Activated T-cell treated with anti-CD3 and anti-CD28 coated beads, Interleukin-2, amount 50 U/mL, for 48 hours (primary cell): ENCODE results near the gene TMEM255B.
A peak's percentile ranks its signal among the peaks of the same experiment; 100 is the strongest.

ENCODE experiments used
- DNase-seq, 2 experiments: peaks; one replicate each; pipeline ENCODE4 v3.0.0-alpha.2; 2020

TMEM255B gene

DNA sequence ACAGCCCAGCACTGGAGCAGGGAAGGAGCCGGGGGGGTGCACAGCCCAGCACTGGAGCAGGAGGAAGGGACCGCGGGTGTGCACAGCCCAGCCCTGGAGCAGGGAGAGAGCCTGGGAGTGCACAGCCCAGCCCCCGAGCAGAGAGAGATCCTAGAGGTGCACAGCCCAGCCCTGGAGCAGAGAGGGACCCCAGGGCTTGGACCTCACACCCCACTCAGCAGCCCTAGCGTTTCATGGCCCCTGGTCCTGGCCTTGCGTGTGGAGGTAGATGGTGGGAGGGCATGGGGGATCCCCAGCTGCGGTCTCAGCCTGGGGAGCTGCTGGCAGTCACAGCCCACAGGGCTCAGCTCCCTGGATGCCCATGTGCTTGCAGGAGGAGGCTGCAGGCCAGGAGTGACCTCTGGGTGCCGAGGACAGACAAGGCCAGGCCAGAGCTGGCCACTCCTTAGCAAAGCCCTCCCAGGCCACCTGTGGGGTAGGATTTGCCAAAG lies 79.7 kb downstream of the TMEM255B start:
- no peak for DNase-seq

DNA sequence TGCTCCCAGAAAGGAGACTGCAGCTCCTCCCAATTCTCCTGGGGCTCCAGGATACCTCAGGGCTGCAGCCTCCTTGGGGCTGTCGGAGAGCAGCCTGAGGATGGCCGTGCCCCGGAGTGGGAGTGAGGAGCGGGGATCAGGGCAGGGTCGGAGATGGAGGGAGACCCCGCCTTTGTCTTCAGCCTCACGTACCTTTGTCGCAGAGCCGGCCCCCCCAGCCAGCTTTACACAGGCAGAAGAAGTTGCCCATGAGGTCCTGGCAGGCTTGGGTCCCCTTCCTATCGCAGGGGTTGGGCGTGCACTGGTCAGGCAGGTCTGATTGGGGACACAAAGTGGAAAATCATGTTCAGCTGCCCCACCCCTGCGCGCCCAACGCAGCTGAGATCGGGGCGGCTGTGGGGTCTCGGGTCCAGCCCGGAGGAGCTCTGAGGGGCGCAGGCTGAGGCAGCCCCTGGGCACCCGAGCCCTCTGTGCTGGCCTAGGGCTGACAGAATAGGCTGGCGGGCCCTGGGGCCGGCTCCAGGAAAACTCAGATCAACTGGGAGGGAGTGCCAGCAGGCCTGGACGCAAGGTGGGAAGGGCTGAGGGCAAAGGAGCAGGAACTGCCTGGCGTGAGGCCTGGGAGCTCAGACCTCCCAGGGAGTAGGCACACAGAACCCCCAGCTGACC lies 80.6 kb downstream of the TMEM255B start:
- no peak for DNase-seq

DNA sequence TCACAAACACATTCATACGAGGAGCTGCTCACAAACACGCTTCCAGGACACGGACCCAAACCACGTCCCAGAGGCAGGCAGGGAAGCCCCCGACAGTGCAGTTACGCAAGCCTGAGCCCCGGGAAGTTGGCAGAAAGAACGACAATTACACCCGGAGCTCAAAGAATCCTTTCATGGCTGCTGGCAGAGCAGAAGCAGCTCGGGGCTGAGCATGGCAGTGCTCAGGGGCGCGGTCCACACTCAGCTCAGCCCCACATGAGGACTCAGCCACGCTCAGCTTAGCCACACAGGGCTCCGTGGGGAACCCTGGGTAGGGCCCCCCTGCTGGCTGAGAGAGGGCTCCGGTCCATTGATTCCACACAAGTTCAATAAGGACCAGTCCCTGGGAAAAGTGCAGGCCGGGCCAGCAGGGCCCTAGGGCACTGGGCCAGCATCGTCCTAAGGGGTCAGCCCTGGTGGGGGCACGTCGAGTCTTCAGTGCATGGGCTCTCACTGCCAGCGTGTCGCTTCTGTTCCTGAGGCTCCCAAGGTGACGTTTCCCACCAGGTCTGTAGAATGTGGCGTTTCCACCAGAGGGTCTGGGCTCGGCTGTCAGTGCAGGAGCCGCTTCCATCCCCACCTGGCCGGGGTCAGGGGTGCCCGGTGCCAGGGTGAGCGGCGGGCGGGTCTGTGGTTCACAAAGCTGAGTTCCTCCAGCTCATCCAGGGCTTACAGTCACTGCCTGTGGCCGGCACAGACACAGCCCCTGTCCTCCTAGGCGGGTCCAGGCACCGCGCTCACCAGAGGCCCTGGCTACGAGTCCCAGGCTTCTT lies 81.7 kb downstream of the TMEM255B start:
- DNase-seq: no peak

DNA sequence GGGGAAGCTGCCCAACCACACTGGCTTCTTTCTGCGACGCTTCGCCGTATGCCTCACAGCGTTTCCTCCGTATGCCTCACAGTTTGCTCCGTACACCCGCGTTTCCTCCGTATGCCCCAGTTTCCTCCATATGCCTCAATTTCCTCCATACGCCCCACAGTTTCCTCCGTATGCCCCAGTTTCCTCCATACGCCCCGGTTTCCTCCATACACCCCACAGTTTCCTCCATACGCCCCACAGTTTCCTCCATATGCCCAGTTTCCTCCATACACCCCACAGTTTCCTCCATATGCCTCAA lies 82.3 kb downstream of the TMEM255B start:
- no peak for DNase-seq

DNA sequence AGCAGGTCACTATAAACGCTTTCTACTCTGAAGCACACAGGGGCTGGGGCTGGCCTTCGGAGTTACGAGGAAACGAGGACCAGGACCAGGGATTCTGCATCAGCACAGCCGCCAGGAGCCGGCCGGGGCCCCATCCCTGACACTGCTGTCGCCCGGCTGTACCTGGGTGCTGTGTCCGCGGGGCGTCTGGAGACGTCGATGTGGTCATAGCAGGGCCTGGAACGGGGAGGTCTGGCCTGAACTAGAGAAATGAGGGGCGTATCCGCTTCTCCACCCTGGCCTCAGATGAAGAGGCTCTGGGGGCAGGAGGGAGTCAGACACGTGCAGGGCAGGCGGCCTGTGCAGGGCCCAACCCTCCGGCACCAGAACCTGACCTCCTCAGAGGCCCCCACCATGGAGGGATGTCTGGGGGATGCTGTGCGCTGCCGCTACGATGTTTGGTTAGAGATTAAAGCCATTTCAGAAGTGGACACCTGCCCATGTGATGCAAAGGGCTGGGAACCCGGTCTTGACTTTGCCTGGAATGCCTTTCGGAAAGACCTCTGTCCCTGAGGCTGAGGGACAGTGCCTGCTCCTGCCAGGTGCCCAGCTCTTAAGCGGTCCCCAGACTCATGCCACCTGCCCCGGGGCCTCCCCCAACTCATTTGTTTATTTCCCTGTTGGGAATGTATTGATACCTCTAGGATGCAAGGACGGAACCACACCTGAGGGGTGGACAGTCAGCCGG lies 83.5 kb downstream of the TMEM255B start:
- DNase-seq: no peak

DNA sequence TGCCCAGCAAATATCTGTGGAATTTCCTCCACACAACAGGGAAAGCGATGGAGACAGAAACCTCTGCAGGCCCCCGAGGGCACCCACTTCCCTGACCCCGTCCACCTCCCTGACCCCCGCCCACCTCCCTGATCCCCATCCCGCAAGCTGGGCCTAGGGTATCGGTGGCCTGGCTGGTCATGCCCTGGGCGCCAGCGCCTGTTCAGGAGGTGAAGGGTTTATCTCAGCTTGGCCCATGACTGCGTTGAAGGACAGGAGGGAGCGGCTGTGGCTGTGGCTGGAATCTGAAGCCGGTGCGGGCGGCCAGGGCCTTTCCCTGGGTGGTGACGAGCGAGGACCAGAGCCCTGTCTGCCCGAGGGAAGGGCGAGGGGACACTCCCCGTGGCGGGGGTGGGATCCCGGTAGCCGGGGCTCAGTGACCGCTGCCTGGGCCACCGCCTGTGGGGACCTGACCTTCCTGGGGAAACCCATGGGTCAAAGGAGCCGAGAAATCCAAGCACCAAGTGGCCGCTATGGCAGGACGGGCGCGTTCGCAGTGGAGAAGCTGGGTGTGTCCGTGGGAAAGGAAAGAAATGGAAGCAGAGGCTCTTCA lies 84.1 kb downstream of the TMEM255B start:
- no peak for DNase-seq

DNA sequence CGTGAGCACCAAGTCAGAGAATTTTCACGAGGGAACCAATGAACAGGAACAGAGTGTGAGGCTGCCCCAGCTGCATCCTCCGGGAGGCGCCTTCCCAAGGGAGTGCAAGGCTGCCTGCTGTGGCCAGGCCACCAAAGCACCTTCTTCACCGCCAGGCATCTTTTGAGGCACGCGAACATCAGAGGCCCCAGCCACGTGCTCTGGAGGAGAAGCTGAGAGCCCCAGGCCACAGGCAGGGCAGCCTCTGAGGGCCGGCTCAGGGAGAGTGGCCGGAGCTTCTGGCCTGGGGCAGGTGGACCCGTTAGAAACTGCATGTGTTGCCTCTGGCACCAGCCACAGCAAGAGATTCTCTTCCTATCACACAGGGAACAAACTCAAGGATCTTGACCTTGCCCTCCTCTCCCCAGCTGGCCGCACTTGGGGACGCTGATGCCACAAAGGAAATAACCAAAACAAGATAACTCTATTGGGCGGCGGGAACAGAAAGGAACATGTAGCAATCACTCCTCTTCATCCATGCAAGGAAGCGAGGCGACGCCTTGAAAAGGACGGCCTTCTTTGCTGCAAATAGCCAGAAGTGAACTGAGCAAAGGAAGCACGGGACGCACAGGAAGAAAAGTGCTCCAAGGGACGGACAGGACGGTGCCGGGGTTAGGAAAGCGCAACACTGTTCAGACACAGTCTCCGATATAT lies 85.0 kb downstream of the TMEM255B start:
- no peak for DNase-seq

DNA sequence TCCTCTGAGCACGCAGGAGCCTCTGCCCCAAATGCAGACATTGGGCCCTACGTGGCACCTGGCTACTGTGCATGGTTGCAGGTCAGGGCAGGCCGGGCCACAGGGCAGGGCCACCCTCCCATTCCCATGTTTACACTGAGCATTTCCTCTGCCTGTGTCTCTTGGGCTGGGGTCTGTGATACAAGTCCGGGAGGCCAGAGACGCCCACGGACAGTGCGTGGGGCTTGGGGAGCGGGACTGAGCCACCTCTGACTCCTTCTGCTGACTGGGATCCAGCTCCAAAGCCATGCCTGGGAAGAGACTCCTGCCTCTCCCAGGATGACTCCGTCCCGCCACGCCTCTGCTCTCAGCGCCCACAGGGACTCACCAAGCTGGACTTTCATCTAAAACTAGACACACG lies 86.0 kb downstream of the TMEM255B start:
- no peak for DNase-seq

DNA sequence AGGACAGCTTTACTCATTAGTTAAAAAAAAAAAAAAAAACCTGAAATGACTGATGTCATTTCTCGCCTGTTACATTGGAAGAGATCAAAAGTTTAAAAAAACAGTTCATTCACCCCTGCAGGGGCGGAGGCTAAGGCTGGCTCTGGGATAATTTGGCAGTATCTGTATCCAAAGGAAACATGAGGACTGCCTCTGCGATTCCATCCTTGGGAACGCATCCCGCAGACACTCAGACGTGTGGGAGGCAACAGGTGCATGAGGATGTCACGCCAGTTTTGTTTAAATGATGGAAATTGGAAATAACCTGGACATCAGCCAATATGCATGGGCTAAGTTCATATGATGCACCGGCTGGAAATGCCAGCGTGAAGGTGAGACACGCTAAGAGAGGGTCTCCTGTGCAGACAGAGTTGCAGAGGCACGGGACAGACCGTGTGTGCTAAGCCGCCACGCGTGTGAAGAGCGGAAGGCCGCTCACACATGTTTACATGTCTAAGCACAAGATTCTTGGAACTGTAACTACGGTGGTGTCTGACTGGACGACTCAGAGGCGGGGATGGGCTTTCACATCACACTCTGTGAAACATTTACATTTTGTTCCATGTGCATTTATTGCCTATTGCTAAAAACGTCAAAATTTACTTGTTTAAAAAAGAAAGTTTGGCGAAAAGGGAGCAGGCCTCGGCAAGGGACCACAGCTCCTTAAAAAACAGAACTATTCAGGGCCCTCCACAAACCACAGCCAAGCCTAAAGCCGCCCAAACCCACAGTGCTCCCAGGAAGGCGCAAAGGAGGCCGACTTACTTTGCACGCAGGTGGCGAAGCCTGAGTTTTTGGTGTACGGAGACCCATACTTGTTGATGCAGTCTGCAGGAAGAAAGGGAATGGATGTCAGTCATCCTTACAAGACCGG lies 87.0 kb downstream of the TMEM255B start:
- DNase-seq: no peak

DNA sequence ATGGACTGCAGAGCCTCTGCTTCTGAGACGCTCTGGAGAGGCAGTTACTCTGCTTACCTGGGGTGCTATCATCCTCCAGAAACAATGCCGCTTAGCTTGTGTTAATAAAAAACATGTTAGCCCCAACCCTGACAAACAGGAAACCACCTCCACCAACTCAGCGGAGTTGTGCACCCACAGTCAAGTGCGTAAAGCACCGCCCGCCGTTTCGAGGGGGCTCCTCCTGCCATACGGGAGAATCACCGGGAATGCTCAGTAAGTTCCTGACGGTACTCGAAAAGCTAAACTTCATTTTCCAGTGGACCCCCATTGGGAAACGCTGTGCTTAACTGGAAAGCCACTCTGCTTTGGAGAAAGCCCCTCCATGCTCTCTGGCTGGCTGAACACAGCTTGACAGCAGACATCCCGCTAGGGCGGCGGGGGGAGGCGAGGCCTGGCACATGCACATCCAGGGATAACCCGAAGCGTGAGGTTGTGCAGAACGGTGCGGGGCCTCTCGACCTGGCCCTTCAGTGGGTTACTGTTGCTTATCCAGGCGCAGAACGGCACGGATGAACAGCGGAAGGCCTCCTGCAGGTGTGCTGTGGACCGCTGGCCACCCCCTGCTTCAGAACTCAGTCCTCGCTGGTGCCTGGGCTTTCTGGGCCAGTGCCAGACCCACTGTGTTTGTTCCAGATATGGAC lies 87.8 kb downstream of the TMEM255B start:
- DNase-seq: no peak

DNA sequence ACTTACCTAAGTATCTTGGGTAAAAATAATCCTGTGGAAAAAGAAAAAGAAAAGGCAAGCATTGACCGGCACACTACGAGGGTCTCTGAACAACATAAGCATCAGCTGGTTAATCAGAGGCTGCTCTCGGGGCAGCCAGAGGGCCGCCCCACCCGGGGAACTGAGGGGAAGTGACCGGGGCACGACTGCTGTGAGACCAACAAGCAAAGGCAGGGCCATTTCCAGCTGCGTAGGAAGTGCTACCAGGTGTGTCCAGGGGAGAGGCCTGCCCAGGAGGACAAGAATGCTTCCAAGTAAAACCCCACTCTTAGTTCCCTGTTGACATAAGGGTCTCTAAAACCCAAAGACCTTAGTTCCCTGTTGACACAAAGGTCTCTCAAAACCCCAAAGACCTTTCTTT lies 89.0 kb downstream of the TMEM255B start:
- DNase-seq: no peak

DNA sequence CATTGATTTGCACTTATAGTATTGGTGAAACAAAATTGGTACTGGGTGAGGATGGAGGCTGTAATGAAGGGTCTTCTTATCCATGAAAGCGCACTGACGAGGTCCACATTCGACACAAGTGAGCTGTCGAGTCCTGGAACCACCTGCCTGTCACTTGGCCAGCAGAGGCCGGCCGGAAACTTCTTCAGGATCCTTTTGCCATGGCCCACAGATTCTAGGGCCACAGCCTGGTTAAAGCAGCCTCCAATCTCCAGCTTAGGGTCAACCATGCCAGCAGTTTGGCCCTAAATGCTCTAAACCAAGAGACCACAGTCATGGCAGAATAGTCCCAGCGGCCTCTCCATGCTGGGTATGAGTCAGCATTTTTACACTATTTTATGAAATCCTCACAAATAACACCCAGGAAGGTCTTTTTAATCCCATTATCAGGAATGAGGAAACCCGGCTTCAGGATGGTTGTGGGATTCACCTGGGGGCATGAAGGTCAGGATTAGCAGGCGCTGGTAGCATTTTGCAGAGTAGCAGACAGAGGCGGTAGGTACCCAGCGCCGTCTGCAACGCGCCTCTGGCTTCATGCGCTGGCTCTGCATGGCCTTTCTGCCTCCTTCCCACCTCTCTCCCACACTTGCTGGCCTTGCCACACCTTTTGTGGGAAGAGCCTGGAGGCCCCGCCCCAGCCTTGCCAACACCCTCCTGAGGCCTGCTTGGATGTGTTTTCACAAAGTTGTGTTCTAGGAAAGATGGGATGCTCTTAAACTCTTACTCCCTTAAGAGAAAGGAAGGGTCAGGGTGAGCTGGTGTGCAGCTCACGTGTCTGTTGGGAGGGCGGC lies 89.6 kb downstream of the TMEM255B start:
- peak in 1 of 2 experiments; percentile 14 for DNase-seq

DNA sequence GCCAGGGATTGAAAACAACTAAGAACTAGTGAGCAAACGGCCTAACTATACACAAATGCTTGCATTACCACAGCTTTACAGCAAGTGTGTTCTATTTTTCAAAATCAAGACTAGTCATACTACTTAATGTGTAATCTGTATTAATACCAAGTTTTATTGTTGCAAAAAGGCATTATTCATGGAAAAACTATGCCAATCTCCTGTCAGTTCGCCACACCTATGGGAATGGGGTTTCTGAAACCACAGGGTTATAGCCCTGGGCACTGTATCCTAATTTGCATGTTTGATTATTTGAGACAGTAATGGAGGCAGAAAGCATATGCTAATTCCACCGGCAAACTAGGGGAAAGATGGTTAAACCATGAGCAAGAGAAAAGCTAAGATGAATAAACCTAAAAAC lies 90.5 kb downstream of the TMEM255B start:
- no peak for DNase-seq

DNA sequence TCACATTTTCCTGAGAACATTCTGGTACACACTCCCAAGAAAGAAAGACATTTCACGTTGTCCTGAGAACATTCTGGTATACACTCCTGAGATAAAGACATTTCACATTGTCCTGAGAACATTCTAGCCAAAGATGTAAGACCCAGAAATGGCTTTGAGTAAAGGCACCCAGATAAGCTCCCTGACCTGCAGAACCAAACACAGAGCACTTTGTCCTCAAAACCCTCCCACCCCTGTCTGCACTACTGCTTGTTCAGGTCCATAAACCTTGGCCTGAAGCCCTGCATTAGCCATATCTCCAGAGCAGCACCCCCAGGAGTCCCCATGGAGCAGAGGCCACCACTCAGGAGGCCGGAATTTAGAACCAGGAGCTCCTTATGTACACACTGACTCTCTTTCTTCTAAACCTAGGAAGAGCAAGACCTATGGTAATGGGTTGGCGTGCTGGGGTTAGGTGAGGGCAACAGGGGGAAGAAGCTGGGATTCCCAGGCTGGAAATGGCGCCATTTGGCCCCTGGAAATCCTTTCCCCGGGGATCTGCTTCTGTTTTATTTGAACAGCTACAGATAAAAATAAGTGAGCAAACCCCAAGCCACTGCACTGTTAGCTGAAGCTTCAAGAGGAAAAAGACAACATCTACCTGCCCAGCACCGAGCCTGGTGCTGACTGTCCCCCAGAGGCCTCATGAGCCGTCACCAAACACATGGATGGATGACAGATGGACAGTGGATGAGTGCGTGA lies 91.1 kb downstream of the TMEM255B start:
- DNase-seq: peak in 1 of 2 experiments; percentile 7

DNA sequence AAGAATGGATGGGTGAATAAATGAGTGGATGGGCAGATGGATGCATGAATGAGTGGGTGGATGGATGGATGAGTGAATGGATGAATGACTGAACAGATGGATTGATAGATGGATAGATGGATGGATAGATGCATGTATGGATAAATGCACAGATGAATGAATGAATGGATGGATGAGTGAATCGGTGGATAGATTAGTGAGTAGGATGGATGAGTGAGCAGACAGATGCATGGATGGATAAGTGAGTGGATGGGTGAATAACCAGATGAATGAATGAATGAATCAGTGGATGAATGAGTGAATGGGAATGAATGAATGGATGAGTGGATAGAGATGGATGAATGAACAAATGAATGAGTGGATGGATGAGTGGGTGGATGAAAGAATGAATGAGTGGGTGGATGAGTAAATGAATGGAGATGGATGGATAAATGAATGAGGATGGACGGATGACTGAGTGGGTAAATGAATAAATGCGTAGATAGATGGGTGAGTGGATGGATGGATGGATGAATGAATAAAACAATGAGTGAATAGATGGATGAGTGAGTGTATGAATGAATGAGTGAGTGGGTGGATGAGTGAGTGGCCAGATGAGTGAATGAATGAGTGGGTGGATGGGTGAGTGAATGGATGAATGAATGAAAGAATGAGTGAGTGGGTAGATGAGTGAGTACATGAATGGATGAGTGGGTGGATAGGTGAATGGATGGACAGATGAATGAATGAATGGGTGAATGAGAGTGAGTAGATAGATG lies 91.9 kb downstream of the TMEM255B start:
- DNase-seq: no peak

DNA sequence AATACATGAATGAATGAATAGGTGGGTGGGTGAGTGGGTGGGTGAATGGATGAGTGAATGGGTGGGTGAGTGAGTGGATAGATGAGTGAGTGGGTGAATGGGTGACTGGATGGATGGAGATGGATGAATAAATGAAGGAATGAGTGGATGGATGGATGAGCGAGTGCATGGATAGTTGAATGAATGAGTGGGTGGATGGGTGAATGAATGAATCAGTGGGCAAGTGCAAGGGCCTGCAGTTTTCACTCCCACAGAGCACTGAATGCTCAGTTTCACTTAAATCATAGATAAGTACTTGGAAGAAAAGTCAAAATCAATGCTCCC lies 92.4 kb downstream of the TMEM255B start:
- peak in 1 of 2 experiments; percentile 10 for DNase-seq

DNA sequence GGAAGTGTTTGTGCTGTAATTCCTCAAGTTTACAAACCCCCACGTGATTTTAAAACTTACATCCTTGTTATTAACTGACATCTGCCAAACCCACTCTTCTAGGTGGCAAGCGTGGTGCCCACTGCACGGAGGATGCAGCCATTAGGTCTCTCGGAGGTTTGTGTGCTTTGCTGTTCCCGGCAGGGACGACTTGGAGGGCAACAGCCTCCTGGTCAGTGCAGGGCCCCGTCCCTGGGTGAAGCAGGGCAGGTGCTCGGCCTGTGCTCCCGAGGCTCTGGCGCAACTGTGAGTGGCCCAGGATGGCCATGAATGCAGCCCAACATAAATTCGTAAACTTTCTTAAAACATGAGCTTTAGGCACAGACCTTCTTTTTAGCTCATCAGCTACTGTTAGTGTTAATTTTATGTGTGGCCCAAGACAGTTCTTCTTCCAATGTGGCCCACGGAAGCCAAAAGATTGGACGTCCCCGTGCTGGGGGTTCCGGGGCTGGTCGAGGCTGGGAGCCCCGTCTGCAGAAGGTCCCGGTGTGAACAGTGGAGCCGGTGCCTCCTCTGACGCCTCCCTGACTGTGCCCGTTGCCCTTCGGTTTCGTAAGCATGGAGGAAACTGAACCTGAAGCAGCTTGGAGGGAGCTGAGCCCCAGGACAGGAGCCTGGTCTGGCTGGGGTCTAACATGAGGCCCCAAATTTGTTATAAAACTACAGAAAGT lies 93.0 kb downstream of the TMEM255B start:
- peak in 1 of 2 experiments; percentile 10 for DNase-seq
